Omental fat pad (tissue), 4 donors: ENCODE results near the gene ARIH1. TPM values are rescaled to one million over a fixed set of nuclear protein-coding genes. Genes with fewer than 3 reads are reported as not detected.
"Not testable (repeated sequence)": the region's sequence is repeated elsewhere in the genome, so short reads cannot be mapped to it uniquely, and the experiment has no call there.

ENCODE experiments used
- ATAC-seq: fragments of 150-250 bp; one replicate; pipeline ENCODE4 v1.9.1; 2016; ENCODE audit warnings: mild to moderate bottlenecking, moderate library complexity; ENCODE audit not compliant: low FRiP score
- DNase-seq: peaks from one replicate; pipeline ENCODE4 v3.0.0-alpha.2; 2019; ENCODE audit warnings: low spot score
- total RNA-seq, 4 donors: library from RNA; depleted of rRNA; stranded (reverse); fragments of >200 nt; gene quantifications; one replicate each; pipeline ENCODE4 v1.1.0, GENCODE V29; 2016
- TF ChIP-seq, protein P1 (sequence below), 3 donors: fragments of 450-650 bp; IDR thresholded peaks; one replicate each; pipeline ENCODE4 v1.5.1; 2016 to 2017; ENCODE audit warnings: antibody characterized with exemption in 3 of 3, mild to moderate bottlenecking in 3 of 3, moderate library complexity in 2 of 3

The ARIH1 gene
- total RNA-seq, 4 donors from 2014 or later, result 45.4 to 84.2 (median 63.2) TPM

DNA sequence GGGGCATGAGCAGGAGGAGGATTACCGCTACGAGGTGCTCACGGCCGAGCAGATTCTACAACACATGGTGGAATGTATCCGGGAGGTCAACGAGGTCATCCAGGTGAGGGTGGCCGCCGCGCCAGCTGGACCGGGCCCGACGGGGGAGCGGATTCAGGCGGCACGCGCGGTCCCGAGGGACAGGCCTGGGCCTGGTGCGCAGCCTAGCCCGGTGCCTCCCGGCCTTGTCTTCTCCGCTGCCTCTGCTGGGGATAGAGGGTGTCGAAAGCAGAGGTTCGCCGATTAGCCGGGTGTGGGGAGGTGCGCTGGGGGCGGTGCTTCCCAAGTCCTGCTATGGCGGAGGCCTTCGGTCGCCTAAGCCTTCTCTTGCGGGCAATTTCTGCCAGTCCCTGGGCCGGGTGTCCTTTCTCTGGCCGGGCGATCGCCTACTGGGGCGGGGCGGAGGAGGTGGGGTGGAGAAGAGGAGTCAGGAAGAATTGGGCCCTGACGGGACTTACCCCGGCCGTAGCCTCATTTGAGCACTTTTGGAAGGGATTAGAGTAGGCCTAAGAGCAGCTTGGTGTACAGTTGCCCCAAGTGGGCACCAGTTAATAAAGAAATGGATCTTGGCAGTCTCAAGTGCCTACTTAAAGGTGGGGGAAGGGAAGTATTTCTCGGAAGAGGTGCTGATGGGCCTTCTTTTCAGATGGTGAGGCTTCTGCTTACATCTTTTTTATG, 940 bp downstream of the ARIH1 start:
- DNase-seq (peak; percentile 59), ATAC-seq (peak; percentile 73)
- TF ChIP-seq, protein P1, sequence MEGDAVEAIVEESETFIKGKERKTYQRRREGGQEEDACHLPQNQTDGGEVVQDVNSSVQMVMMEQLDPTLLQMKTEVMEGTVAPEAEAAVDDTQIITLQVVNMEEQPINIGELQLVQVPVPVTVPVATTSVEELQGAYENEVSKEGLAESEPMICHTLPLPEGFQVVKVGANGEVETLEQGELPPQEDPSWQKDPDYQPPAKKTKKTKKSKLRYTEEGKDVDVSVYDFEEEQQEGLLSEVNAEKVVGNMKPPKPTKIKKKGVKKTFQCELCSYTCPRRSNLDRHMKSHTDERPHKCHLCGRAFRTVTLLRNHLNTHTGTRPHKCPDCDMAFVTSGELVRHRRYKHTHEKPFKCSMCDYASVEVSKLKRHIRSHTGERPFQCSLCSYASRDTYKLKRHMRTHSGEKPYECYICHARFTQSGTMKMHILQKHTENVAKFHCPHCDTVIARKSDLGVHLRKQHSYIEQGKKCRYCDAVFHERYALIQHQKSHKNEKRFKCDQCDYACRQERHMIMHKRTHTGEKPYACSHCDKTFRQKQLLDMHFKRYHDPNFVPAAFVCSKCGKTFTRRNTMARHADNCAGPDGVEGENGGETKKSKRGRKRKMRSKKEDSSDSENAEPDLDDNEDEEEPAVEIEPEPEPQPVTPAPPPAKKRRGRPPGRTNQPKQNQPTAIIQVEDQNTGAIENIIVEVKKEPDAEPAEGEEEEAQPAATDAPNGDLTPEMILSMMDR (IDR thresholded peaks at IDR 0.05), result no peak

DNA sequence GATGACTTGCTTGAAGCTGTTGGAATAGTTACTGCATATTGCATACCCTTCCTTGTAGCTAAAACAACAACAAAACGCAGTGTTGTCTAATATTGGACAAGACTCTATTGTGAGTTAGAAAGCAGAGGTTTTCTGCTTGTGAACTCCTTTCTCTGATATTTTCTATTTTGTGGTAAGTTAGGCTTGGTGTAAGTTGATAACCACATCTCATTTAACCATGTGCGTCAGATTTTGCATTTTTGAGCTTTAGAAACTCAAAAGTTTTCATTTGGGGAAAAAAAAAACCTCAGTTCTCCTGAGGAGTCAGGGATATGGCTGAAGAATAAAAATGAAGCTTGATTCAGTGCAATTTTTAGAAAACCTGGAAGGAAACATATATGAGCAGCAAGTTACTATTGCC, 1.5 kb downstream of the ARIH1 start:
- TF ChIP-seq, protein P1 (IDR thresholded peaks at IDR 0.05), result no peak

DNA sequence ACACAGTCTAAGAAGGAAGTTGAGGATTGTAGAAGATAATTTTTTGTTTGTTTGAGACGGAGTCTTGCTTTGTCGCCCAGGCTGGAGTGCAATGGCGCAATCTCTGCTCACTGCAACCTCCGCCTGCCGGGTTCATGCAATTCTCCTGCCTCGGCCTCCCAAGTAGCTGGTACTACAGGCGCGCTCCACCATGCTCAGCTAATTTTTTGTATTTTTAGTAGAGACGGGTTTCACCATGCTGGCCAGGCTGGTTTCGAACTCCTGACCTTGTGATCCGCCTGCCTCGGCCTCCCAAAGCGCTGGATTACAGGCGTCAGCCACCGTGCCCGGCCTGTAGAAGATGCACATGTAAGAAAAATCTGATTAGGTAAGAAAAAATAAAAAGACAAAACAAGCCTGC, 2.2 kb downstream of the ARIH1 start:
- not testable (repeated sequence) for DNase-seq, ATAC-seq

More for the DNA sequence above, 1.5 kb downstream of the ARIH1 start:
- ATAC-seq (no peak), DNase-seq (no peak)

DNA sequence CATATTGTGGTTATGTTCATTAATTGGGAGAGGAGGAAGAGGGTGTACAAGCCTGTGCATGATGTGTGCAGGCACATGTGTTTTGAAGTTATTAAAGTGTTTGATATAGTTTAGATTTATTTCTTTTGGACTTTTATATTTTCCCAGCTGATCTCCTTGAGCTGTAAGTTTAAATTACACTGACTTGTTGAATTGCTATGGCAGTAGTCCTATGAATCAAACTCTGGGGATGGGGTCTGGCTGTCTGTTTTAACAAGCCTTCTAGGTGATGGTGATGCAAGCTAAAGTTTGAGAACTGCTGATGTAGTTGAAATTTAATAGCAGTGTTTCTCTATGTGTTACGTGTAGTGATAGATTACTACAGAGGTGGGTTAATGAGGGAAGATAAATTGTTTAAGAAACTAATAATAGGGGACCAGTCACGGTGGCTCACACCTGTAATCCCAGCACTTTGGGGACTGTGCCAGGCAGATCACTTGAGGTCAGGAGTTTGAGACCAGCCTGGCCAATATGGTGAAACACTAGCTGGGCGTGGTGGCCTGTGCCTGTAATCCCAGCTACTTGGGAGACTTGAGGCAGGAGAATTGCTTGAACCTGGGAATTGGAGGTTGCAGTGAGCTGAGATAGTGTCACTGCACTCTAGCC, 7.0 kb downstream of the ARIH1 start:
- no peak for DNase-seq
- no peak for ATAC-seq
- TF ChIP-seq, protein P1 (IDR thresholded peaks at IDR 0.05), result no peak

DNA sequence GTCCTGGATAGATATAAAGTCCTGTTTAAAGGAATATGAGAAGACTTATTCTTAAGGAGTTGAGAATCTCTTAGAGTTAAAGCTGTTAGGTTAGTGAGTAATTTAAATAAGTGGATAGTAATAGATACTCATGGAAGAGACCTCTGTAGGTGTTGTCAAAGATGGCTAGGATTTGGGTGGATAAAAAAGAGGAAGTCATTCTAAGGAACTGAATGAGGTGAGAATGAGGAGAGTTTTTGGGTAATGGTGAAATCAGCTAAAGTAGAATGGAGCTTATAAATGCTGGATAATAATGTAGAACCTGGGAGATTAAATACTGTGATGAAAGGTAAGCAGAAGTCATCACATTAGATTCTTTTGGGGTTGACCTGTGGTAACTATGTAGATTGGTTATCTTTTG, 8.1 kb downstream of the ARIH1 start:
- ATAC-seq, result no peak
- TF ChIP-seq, protein P1 (IDR thresholded peaks at IDR 0.05), result no peak
- no peak for DNase-seq

DNA sequence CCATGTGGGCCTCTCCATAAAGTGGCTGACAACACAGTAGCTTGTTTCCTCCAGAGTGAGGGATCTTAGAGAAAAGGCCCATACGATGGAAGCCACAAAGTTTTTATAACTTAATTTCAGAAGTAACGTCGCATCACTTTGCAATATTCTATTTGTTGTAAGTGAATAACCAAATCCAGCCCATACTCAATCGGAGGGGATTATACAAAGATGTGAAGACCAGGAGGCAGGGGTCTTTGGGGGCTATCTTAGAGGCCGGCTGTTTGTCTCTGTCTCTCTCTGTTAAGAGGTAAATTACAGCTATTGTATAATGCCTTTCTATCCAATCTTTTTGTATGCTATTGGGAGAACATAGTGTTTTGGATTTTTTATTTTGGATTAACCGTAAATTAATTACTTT, 9.1 kb downstream of the ARIH1 start:
- no peak for ATAC-seq
- TF ChIP-seq, protein P1 (IDR thresholded peaks at IDR 0.05), result no peak
- DNase-seq, result no peak

DNA sequence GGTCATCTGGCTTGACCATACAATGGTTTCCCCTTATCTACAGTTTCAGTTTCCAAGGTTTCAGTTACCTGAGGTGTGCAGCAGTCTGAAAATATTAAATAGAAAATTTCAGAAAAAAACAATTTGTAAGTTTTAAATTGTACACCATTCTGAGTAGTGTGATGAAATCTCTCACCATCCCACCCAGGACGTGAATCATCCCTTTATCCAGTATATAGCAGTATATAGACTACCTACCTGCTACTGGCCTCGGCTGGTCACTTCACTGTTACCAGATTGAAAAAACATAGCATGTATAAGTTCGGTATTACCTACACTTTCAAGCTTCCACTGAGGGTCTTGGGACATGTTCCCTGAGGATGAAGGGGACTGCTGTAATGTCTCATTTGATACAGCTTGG, 12.0 kb downstream of the ARIH1 start:
- TF ChIP-seq, protein P1 (IDR thresholded peaks at IDR 0.05), result no peak
- no peak for DNase-seq
- no peak for ATAC-seq
